Measurements from ENCODE around the gene MUC5AC. TPM values are rescaled to one million over a fixed set of nuclear protein-coding genes. Genes with fewer than 3 reads are reported as not detected.

MUC5AC gene
- total and polyA plus RNA-seq, 12 donors = under 0.01 TPM; not detected in 9

DNA sequence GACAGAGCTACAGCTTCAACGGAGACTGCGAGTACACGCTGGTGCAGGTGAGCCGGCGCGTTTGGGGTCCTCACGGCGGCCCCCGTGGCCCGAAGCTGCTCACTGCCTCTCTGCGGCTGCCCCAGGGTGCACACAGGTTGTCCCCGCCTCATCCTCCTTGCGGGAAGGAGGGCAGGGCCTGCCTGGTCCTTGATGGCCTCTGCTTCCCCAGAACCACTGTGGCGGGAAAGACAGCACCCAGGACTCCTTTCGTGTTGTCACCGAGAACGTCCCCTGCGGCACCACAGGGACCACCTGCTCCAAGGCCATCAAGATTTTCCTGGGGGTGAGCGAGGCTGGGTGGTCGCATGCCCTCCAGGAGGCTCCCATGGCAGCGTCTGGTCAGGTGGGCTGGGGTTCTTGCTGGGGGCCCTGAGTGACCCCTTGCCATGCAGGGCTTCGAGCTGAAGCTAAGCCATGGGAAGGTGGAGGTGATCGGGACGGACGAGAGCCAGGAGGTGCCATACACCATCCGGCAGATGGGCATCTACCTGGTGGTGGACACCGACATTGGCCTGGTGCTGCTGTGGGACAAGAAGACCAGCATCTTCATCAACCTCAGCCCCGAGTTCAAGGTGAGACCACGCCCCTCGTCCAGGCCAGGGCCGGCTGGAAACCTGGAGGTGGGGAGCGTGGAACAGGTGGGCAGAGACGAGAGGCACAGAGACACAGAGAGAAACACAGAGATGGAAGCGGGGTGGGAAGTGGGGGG lies 19.4 kb downstream of the MUC5AC start:
- WGBS, 4 donors = 84 to 90% (median 85%) methylated on average over 16 to 34 of the region's 34 CpGs

DNA sequence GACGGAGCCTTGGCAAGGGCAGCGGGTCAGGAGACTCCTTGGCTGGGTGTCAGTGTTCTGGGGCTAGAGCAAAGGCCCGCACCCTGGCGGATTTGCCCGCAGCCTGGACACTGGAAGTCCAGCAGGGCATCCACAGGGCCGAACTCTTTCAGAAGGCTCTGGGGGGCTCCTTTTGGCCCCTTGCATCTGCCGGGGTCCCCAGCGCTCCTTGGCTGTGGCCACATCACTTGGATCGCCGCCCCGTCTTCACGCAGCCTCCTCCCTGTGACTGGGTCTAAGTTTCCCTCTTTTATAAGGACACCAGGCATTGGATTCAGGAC lies 20.0 kb downstream of the MUC5AC start:
- no peak for DNase-seq
- H3K27ac ChIP-seq = no peak overlapping the region
- no peak for TF ChIP-seq POLR2A (IDR thresholded peaks at IDR 0.05)
- TF ChIP-seq, protein P1, sequence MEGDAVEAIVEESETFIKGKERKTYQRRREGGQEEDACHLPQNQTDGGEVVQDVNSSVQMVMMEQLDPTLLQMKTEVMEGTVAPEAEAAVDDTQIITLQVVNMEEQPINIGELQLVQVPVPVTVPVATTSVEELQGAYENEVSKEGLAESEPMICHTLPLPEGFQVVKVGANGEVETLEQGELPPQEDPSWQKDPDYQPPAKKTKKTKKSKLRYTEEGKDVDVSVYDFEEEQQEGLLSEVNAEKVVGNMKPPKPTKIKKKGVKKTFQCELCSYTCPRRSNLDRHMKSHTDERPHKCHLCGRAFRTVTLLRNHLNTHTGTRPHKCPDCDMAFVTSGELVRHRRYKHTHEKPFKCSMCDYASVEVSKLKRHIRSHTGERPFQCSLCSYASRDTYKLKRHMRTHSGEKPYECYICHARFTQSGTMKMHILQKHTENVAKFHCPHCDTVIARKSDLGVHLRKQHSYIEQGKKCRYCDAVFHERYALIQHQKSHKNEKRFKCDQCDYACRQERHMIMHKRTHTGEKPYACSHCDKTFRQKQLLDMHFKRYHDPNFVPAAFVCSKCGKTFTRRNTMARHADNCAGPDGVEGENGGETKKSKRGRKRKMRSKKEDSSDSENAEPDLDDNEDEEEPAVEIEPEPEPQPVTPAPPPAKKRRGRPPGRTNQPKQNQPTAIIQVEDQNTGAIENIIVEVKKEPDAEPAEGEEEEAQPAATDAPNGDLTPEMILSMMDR (IDR thresholded peaks at IDR 0.05) = no peak
- no peaks in the 10 kb centered on the region for H3K36me3 ChIP-seq (replicated peaks in 1 of 2)
- H3K9me3 ChIP-seq (replicated peaks in 1 of 3) = no peaks in the 10 kb centered on the region
- intact Hi-C loops (cut with DNase I) = no loop called here
- peaks cover 4% of the 10 kb centered on the region for H3K27me3 ChIP-seq
- no peaks in the 10 kb centered on the region for H3K4me1 ChIP-seq (replicated peaks in 1 of 2)
- no peak overlapping the region for H3K4me3 ChIP-seq
- 81 to 90% (median 84%) methylated on average over 5 to 12 of the region's 12 CpGs for WGBS, 4 donors

More for the DNA sequence above, 19.4 kb downstream of the MUC5AC start:
- H3K4me3 ChIP-seq = no peak overlapping the region
- TF ChIP-seq POLR2A (IDR thresholded peaks at IDR 0.05) = no peak
- TF ChIP-seq, protein P1 (IDR thresholded peaks at IDR 0.05) = no peak
- H3K27me3 ChIP-seq = peaks cover 4% of the 10 kb centered on the region
- H3K4me1 ChIP-seq (replicated peaks in 1 of 2) = no peaks in the 10 kb centered on the region
- intact Hi-C loops (cut with DNase I) = no loop called here
- no peaks in the 10 kb centered on the region for H3K36me3 ChIP-seq (replicated peaks in 1 of 2)
- H3K9me3 ChIP-seq (replicated peaks in 1 of 3) = no peaks in the 10 kb centered on the region
- H3K27ac ChIP-seq = no peak overlapping the region
- no peak for DNase-seq

DNA sequence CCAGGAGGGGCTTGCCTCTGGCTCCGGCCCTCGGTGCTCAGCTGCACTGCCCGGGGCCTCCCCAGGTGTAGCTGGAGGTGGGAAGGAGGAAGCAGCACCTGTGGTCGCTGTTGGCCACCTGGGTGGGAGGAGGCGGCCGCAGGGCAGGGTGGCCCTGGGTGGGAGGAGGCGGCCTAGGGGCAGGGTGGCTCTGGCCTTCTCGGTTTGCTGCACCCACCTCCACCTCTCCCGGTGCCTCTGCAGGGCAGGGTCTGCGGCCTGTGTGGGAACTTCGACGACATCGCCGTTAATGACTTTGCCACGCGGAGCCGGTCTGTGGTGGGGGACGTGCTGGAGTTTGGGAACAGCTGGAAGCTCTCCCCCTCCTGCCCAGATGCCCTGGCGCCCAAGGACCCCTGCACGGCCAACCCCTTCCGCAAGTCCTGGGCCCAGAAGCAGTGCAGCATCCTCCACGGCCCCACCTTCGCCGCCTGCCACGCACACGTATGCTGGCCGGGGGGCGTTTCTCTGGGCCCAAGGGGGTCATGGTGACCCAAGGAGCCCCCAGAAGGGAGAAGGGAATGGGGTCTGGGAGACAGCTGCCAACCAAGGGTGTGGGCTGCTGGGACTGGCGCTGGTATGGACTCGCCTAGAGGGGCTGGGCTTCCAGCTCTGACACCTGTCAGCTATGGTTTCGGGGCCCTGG lies 20.6 kb downstream of the MUC5AC start:
- Histone ChIP-seq H3K4me1 (replicated peaks in 1 of 2) (no peaks in the 10 kb centered on the region), H3K4me3 (no peak overlapping the region), H3K27ac (no peak overlapping the region), H3K36me3 (replicated peaks in 1 of 2) (no peaks in the 10 kb centered on the region), H3K27me3 (peaks cover 4% of the 10 kb centered on the region), H3K9me3 (replicated peaks in 1 of 3) (no peaks in the 10 kb centered on the region)
- DNase-seq = no peak
- no peak for TF ChIP-seq POLR2A (IDR thresholded peaks at IDR 0.05)
- TF ChIP-seq, protein P1 (IDR thresholded peaks at IDR 0.05) = no peak
- 81 to 87% (median 86%) methylated on average over 26 to 31 of the region's 31 CpGs for WGBS, 4 donors
- intact Hi-C loops (cut with DNase I) = no loop called here

DNA sequence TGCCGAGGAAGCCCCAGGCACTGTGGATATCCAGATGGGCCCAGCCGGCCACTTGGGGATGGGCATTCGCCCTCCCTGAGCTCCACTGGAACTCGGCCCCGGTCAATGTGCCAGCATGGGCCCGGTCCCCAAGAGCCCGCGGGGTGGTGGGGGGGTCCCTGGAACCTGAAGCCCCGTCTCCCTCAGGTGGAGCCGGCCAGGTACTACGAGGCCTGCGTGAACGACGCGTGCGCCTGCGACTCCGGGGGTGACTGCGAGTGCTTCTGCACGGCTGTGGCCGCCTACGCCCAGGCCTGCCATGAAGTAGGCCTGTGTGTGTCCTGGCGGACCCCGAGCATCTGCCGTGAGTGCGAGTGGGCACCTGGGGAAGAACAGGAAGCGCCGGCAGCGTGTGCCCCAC lies 21.2 kb downstream of the MUC5AC start:
- no peak overlapping the region for H3K27ac ChIP-seq
- H3K36me3 ChIP-seq (replicated peaks in 1 of 2) = no peaks in the 10 kb centered on the region
- H3K4me1 ChIP-seq (replicated peaks in 1 of 2) = no peaks in the 10 kb centered on the region
- DNase-seq = no peak
- intact Hi-C loops (cut with DNase I) = no loop called here
- WGBS, 4 donors = 89 to 100% (median 92%) methylated on average over 5 to 29 of the region's 29 CpGs
- TF ChIP-seq, protein P1 (IDR thresholded peaks at IDR 0.05) = no peak
- no peak for TF ChIP-seq POLR2A (IDR thresholded peaks at IDR 0.05)
- no peak overlapping the region for H3K4me3 ChIP-seq
- no peaks in the 10 kb centered on the region for H3K9me3 ChIP-seq (replicated peaks in 1 of 3)
- peaks cover 4% of the 10 kb centered on the region for H3K27me3 ChIP-seq

Data from adrenal gland (tissue), 12 donors.